ENCODE results near the gene STARD3. TPM values are rescaled to one million over a fixed set of nuclear protein-coding genes. Genes with fewer than 3 reads are reported as not detected.

Gene STARD3
- 10 to 100 TPM; 39.2 to 63.9 (median 43.5) TPM for total RNA-seq

DNA sequence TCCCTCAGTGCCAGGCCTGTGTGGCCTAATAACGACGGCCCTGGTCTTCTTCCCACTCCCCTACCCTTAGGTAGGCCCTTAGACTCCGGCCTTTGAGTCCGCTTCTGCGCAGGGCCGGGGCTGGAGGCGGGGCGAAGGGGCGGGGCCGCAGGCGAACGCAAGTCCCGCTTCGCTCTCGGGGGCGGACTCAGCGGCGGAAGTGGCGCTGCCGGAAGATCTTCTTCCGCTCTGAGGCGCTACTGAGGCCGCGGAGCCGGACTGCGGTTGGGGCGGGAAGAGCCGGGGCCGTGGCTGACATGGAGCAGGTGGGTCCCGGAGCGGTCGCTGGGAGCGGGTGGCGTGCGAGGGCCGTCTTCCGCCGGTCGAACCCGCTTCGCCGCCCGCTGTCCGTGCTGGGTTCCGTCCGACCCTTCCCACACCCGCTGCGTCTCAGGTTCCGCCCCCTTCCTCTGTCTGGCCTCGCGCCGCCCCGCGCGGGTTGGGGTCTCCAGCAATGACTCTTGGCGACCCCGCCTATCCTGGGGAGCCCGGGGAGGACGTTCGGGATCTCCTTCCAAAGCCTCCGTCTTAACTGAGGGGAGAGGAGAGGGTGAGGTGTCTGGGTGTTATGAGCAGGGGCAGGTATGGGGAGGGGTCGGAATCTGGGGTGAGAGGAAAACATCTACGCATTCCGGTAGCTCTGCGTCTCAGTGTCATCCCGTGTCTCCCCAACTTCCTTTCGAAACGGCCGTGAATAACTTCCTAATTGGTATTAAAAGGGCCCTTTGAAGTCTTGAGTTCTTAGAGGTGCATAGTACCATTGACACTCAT lies at the start of gene STARD3:
Gene STARD3 (plus strand): TSS at position 218 of the 810 bp plus-strand sequence. CDS start 16,388 bp downstream, outside the sequence.
- TF ChIP-seq, protein P1, sequence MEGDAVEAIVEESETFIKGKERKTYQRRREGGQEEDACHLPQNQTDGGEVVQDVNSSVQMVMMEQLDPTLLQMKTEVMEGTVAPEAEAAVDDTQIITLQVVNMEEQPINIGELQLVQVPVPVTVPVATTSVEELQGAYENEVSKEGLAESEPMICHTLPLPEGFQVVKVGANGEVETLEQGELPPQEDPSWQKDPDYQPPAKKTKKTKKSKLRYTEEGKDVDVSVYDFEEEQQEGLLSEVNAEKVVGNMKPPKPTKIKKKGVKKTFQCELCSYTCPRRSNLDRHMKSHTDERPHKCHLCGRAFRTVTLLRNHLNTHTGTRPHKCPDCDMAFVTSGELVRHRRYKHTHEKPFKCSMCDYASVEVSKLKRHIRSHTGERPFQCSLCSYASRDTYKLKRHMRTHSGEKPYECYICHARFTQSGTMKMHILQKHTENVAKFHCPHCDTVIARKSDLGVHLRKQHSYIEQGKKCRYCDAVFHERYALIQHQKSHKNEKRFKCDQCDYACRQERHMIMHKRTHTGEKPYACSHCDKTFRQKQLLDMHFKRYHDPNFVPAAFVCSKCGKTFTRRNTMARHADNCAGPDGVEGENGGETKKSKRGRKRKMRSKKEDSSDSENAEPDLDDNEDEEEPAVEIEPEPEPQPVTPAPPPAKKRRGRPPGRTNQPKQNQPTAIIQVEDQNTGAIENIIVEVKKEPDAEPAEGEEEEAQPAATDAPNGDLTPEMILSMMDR (IDR thresholded peaks at IDR 0.05; ENCODE audit: low read depth): no peak

- TF ChIP-seq, protein P1 (IDR thresholded peaks at IDR 0.05; ENCODE audit: low read depth): no peak
Observed at GRCh38 chr17:39591958-39592954, 44.7 kb upstream of the STARD3 start.

DNA sequence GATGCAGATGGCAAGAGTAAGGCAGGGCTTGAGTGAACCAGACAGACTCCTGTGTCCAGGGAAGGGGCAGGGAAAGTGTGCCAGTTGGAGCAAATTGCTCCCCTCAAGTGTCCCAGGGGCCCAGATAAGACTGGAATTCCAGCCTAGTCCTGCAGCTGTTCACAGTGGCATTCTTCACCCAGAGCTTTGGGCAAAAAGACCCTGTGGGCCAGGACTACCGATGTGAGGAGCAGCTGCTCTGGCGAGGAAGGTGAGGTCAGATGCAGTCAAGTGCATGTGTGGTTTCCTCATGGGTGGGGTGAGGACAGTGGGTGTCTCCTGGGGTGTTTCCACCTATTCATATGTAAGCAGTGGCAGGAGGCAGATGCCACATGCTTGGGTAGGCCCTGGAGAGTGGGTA lies 43.6 kb upstream of the STARD3 start:
- TF ChIP-seq, protein P1 (IDR thresholded peaks at IDR 0.05; ENCODE audit: low read depth): no peak

- TF ChIP-seq, protein P1 (IDR thresholded peaks at IDR 0.05; ENCODE audit: low read depth): no peak
Observed at GRCh38 chr17:39595294-39595693, 41.6 kb upstream of the STARD3 start.

- TF ChIP-seq, protein P1 (IDR thresholded peaks at IDR 0.05; ENCODE audit: low read depth): no peak
Observed at GRCh38 chr17:39595928-39596510, 40.9 kb upstream of the STARD3 start.

DNA sequence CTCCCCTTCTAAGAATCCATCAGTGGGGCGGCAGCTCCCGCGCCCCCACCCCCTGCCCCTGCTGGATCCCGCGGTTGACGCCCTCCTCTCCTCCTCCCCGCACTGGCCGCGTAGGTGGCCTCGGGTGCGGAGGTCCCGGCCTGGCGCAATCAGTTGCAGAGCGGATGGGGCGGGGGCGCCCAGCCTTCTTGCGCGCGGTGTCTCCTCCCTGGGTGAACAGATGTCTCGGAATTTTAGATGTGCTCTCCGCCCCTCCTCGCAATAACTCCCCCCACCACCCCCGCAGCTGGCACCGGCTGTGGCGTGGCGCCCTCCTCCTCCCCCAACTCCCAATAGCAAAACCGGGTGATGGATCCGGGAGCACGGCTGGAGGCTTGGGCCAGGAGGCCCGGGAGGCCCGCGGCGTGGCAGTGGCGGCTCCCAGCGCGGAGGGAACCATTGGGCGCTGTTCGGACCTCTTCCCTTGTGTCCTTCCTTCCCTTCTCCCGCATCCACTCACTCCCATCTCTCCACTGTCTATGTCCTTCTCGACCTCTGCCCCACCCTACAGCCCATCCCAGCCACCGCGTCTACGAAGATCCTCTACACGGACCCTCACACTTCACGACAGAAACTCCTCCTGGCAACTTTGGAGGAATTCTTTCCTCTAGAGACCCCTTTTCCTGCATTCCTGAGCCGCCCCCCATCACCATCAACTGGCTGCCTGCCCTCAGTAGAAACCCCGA lies 40.2 kb upstream of the STARD3 start:
- TF ChIP-seq, protein P1 (IDR thresholded peaks at IDR 0.05; ENCODE audit: low read depth): no peak
